ENCODE measurements around the gene AVL9. TPM values are rescaled to one million over a fixed set of nuclear protein-coding genes. Genes with fewer than 3 reads are reported as not detected.

AVL9 gene
- total and polyA plus RNA-seq, 2 experiments from 2014 or later, result 13.1 to 33.8 TPM

DNA sequence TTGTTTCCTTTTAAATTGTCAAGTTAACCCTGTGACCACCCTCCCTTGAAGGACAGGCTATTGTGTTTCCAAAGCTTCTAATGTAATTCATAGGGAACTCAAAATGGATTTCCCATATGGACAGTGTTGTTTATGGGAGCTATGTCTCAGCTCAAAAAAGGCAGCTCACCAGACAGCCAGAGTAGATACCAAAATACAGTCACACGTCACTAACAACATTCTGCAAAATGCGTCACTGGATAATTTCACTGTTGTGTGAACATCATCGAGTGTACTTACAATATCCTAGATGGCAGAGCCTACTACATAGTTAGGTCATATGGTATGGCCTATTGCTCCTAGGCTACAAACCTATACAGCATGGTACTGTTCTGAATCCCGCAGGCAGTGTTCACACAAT lies 97.4 kb downstream of the AVL9 start (continued):
- TF ChIP-seq, protein P1, sequence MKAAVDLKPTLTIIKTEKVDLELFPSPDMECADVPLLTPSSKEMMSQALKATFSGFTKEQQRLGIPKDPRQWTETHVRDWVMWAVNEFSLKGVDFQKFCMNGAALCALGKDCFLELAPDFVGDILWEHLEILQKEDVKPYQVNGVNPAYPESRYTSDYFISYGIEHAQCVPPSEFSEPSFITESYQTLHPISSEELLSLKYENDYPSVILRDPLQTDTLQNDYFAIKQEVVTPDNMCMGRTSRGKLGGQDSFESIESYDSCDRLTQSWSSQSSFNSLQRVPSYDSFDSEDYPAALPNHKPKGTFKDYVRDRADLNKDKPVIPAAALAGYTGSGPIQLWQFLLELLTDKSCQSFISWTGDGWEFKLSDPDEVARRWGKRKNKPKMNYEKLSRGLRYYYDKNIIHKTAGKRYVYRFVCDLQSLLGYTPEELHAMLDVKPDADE (IDR thresholded peaks at IDR 0.05), result no peak
- TF ChIP-seq ZNF114 (CRISPR knock-in tag; IDR thresholded peaks at IDR 0.05) (no peak), ZNF331 (CRISPR knock-in tag; IDR thresholded peaks at IDR 0.05; ENCODE audit: low read depth) (no peak), JUNB (IDR thresholded peaks at IDR 0.05; ENCODE audit: unreplicated experiment) (no peak), STAT1 (IDR thresholded peaks at IDR 0.05; ENCODE audit: unreplicated experiment) (no peak), CREB1 (CRISPR knock-in tag; IDR thresholded peaks at IDR 0.05; ENCODE audit: low read depth) (no peak), NANOG (IDR thresholded peaks at IDR 0.05; ENCODE audit: borderline replicate concordance) (no peak)
- TF ChIP-seq, protein P2, sequence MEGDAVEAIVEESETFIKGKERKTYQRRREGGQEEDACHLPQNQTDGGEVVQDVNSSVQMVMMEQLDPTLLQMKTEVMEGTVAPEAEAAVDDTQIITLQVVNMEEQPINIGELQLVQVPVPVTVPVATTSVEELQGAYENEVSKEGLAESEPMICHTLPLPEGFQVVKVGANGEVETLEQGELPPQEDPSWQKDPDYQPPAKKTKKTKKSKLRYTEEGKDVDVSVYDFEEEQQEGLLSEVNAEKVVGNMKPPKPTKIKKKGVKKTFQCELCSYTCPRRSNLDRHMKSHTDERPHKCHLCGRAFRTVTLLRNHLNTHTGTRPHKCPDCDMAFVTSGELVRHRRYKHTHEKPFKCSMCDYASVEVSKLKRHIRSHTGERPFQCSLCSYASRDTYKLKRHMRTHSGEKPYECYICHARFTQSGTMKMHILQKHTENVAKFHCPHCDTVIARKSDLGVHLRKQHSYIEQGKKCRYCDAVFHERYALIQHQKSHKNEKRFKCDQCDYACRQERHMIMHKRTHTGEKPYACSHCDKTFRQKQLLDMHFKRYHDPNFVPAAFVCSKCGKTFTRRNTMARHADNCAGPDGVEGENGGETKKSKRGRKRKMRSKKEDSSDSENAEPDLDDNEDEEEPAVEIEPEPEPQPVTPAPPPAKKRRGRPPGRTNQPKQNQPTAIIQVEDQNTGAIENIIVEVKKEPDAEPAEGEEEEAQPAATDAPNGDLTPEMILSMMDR (conservative IDR thresholded peaks at IDR 0.05; ENCODE audit: low read depth in 2 of 2), result no peak
- TF ChIP-seq, protein P3, sequence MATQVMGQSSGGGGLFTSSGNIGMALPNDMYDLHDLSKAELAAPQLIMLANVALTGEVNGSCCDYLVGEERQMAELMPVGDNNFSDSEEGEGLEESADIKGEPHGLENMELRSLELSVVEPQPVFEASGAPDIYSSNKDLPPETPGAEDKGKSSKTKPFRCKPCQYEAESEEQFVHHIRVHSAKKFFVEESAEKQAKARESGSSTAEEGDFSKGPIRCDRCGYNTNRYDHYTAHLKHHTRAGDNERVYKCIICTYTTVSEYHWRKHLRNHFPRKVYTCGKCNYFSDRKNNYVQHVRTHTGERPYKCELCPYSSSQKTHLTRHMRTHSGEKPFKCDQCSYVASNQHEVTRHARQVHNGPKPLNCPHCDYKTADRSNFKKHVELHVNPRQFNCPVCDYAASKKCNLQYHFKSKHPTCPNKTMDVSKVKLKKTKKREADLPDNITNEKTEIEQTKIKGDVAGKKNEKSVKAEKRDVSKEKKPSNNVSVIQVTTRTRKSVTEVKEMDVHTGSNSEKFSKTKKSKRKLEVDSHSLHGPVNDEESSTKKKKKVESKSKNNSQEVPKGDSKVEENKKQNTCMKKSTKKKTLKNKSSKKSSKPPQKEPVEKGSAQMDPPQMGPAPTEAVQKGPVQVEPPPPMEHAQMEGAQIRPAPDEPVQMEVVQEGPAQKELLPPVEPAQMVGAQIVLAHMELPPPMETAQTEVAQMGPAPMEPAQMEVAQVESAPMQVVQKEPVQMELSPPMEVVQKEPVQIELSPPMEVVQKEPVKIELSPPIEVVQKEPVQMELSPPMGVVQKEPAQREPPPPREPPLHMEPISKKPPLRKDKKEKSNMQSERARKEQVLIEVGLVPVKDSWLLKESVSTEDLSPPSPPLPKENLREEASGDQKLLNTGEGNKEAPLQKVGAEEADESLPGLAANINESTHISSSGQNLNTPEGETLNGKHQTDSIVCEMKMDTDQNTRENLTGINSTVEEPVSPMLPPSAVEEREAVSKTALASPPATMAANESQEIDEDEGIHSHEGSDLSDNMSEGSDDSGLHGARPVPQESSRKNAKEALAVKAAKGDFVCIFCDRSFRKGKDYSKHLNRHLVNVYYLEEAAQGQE (IDR thresholded peaks at IDR 0.05; ENCODE audit: unreplicated experiment), result no peak

DNA sequence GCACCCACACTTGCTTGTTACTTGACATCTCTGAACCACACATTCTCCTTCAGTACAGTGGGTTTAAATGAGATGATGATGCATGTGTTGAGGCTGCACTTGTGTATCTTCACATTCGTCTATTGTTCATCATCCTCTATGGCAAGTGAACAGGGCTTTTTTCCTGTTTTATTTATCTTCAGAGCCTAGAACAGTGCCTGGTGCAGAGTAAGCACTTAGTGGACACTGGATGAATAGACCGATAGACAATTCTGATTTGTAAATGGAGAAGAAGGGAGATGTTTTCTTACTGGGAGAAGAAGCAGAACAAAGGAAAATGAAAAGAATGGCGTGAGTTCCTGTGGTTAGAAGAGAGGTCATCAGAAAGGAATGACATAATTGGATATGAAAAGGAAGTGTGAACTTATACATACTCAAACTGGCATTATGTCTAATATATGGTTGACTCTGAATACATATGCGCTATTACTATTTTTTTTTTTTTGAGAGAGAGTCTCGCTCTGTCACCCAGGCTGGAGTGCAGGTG lies 99.7 kb downstream of the AVL9 start:
- Histone ChIP-seq H3K79me2 (replicated peaks; ENCODE audit: insufficient read depth) (no peaks in the 10 kb centered on the region), H2AFZ (no peak overlapping the region), H3K4me3 (no peak overlapping the region), H3K36me3 (ENCODE audit: insufficient read depth) (no peaks in the 10 kb centered on the region), H3F3A (replicated peaks; ENCODE audit: low read depth) (no peaks in the 10 kb centered on the region), H3K27me3 (ENCODE audit: insufficient read depth) (no peaks in the 10 kb centered on the region), H3K9me2 (ENCODE audit: insufficient read depth) (0 out of 2 replicates have a peak, but pooled peaks cover 3% of the 10 kb centered on the region), H3K4me2 (no peak overlapping the region), H3K4me1 (ENCODE audit: insufficient read depth) (no peaks in the 10 kb centered on the region), H3K27ac (ENCODE audit: low read depth) (no peak overlapping the region), H4K20me1 (replicated peaks; ENCODE audit: insufficient read depth) (no peaks in the 10 kb centered on the region)
- Mint-ChIP-seq H3K36me3 (ENCODE audit: low read depth) (peaks cover 28% of the 10 kb centered on the region), H3K4me1 (peaks cover 12% of the 10 kb centered on the region), H3K9me3 (peaks cover 13% of the 10 kb centered on the region), H3K27ac (no peak overlapping the region), H3K27me3 (ENCODE audit: insufficient read depth, low read depth, poor library complexity) (peaks cover 17% of the 10 kb centered on the region), H3K4me3 (no peak overlapping the region)
- ATAC-seq, result no peak
- DNase-seq (ENCODE audit: low spot score), result no peak
- TF ChIP-seq JUNB (IDR thresholded peaks at IDR 0.05; ENCODE audit: unreplicated experiment) (no peak), POLR2AphosphoS5 (IDR thresholded peaks at IDR 0.05; ENCODE audit: low read depth) (no peak), ZNF331 (CRISPR knock-in tag; IDR thresholded peaks at IDR 0.05; ENCODE audit: low read depth) (no peak), STAT1 (IDR thresholded peaks at IDR 0.05; ENCODE audit: unreplicated experiment) (no peak), ZNF114 (CRISPR knock-in tag; IDR thresholded peaks at IDR 0.05) (no peak), CREB1 (CRISPR knock-in tag; IDR thresholded peaks at IDR 0.05; ENCODE audit: low read depth) (no peak), EZH2phosphoT487 (IDR thresholded peaks at IDR 0.05; ENCODE audit: unreplicated experiment) (no peak)
- TF ChIP-seq, protein P1 (IDR thresholded peaks at IDR 0.05), result no peak
- TF ChIP-seq, protein P3 (IDR thresholded peaks at IDR 0.05; ENCODE audit: unreplicated experiment), result no peak
